ENCODE results near the gene ACLY. TPM values are rescaled to one million over a fixed set of nuclear protein-coding genes. Genes with fewer than 3 reads are reported as not detected.

The ACLY gene
- total and polyA plus RNA-seq, 2 of the 13 experiments (the other 11 are each of a cell fraction or from before 2014, with no cell fraction given): 111 to 218 TPM

DNA sequence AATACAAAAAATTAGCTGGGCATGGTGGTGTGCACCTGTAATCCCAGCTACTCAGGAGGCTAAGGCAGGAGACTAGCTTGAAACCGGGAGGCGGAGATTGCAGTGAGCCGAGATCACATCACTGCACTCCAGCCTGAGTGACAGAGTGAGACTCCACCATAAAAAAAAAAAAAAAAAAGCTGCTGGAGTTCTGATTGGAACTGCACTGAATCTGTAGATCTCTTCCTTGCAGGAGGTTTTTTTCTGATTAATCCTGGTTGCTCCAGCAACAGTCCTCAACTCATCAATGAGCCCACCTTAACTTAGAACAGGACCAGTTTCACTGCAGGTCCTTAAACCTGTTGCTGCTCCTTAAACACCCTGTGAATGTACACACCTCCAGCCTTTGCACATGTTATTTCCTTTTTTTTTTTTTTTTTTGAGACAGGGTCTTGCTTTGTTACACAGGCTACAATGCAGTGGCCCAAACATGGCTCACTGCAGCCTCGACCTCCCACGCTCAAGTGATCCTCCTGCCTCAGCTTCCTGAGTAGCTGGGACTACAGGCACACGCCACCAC lies 10.0 kb upstream of the ACLY start:
- in situ Hi-C loops (cut with HindIII; ENCODE audit: extremely low pct_ligation_motif_present, low pct_unique_long_range_greater_than_20kb): no loop called here
- H3K4me3 ChIP-seq (replicated peaks in 1 of 3; ENCODE audit: insufficient read depth in 1 of 3, low read depth in 2 of 3, low read length in 3 of 3): no peak overlapping the region
- no peak overlapping the region for H3K27ac ChIP-seq (ENCODE audit: extremely low read length, insufficient read depth, low read length)
- CTCF ChIA-PET (ENCODE audit: low intra/inter-chr PET ratio, low total read pairs): no interaction called here
- DNase-seq (ENCODE audit: low spot score) (no peak), ATAC-seq (no peak), FAIRE-seq (no peak)
- no peak overlapping the region for H3K9ac ChIP-seq (ENCODE audit: insufficient read depth, low read depth, low read length)
- no peaks in the 10 kb centered on the region for H3K9me3 ChIP-seq (ENCODE audit: low read length)
- H3K4me1 ChIP-seq (ENCODE audit: insufficient read depth, low read length): peaks cover 42% of the 10 kb centered on the region
- H3K27me3 ChIP-seq (ENCODE audit: control insufficient read depth in 1 of 2, insufficient read depth in 2 of 2, low read length in 2 of 2): no peaks in the 10 kb centered on the region
- H4K20me1 ChIP-seq (ENCODE audit: insufficient read depth, low read length): no peaks in the 10 kb centered on the region
- WGBS (ENCODE audit: low lambda C conversion rate): 77% methylated on average over 6 of the region's 6 CpGs
- no peaks in the 10 kb centered on the region for H3K36me3 ChIP-seq (replicated peaks in 1 of 2; ENCODE audit: control insufficient read depth in 1 of 2, insufficient read depth in 2 of 2, low read length in 2 of 2)
- no peak overlapping the region for H2AFZ ChIP-seq (ENCODE audit: low read length)
- intact Hi-C loops (cut with micrococcal nuclease; ENCODE audit: unreplicated experiment): no loop called here
- peaks cover 3% of the 10 kb centered on the region for H3K79me2 ChIP-seq (ENCODE audit: insufficient read depth, low read length)
- TF ChIP-seq ZMYM3 (CRISPR knock-in tag; IDR thresholded peaks at IDR 0.05): 0 out of 2 replicates have a peak, but pooled peaks have one; percentile 15
- no peak for TF ChIP-seq ZNF879 (CRISPR knock-in tag; IDR thresholded peaks at IDR 0.05)
- TF ChIP-seq, protein P1, sequence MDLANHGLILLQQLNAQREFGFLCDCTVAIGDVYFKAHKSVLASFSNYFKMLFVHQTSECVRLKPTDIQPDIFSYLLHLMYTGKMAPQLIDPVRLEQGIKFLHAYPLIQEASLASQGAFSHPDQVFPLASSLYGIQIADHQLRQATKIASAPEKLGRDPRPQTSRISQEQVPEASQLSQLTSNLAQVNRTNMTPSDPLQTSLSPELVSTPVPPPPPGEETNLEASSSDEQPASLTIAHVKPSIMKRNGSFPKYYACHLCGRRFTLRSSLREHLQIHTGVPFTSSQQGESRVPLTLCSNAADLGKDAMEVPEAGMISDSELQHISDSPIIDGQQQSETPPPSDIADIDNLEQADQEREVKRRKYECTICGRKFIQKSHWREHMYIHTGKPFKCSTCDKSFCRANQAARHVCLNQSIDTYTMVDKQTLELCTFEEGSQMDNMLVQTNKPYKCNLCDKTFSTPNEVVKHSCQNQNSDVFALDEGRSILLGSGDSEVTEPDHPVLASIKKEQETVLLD (CRISPR knock-in tag; IDR thresholded peaks at IDR 0.05; ENCODE audit: low read depth): no peak
- H3K4me2 ChIP-seq (ENCODE audit: low read depth, low read length): peak overlapping the region; percentile 96
- no TSS peak for BruUV-seq (replicated peaks)
- POLR2A ChIA-PET: interaction anchor here (0.8 to 3.2 kb wide), 3 partner anchors 10 to 30 kb away, joined by 3 to 72 read pairs (median 62); partner anchors contain the start of gene ACLY

DNA sequence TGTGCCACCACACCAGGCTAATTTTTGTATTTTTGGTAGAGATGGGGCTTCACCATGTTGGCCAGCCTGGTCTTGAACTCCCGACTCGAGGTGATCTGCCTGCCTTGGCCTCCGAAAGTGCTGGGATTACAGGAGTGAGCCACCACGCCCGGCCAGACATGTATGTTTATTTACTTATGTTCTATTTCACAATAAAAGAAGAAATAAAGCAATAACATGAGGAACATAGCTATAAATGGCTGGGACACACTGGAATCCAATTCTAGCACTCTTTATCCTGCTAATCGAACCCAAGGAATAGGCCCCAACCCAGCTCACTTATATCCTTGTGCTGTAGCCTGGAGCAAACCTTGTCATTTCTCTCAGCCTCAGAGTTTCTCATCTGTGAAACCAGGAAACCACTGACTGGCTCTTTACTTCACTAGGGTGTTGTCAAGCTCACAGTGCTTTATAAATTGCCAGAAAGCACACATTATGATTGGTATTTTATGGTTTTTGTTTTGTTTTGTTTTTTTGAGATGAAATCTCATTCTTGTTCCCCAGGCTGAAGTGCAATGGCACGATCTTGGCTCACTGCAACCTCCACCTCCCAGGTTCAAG lies 7.3 kb upstream of the ACLY start:
- Histone ChIP-seq H2AFZ (ENCODE audit: low read length) (no peak overlapping the region), H3K36me3 (replicated peaks in 1 of 2; ENCODE audit: control insufficient read depth in 1 of 2, insufficient read depth in 2 of 2, low read length in 2 of 2) (no peaks in the 10 kb centered on the region), H3K9ac (ENCODE audit: insufficient read depth, low read depth, low read length) (no peak overlapping the region), H3K4me3 (replicated peaks in 1 of 3; ENCODE audit: insufficient read depth in 1 of 3, low read depth in 2 of 3, low read length in 3 of 3) (no peak overlapping the region), H3K27me3 (ENCODE audit: control insufficient read depth in 1 of 2, insufficient read depth in 2 of 2, low read length in 2 of 2) (no peaks in the 10 kb centered on the region), H3K4me1 (ENCODE audit: insufficient read depth, low read length) (peaks cover 35% of the 10 kb centered on the region), H3K79me2 (ENCODE audit: insufficient read depth, low read length) (peaks cover 3% of the 10 kb centered on the region), H4K20me1 (ENCODE audit: insufficient read depth, low read length) (no peaks in the 10 kb centered on the region), H3K4me2 (ENCODE audit: low read depth, low read length) (no peak overlapping the region), H3K27ac (ENCODE audit: extremely low read length, insufficient read depth, low read length) (no peak overlapping the region), H3K9me3 (ENCODE audit: low read length) (no peaks in the 10 kb centered on the region)
- ChIA-PET POLR2A (interaction anchor here (0.6 to 2.4 kb wide), 2 partner anchors 34 to 193 kb away, joined by 3 to 5 read pairs; no protein-coding TSS in a partner anchor), CTCF (ENCODE audit: low intra/inter-chr PET ratio, low total read pairs) (no interaction called here)
- no TSS peak for BruUV-seq (replicated peaks)
- ATAC-seq (no peak), FAIRE-seq (no peak), DNase-seq (ENCODE audit: low spot score) (no peak)
- in situ Hi-C loops (cut with HindIII; ENCODE audit: extremely low pct_ligation_motif_present, low pct_unique_long_range_greater_than_20kb): no loop called here
- intact Hi-C loops (cut with micrococcal nuclease; ENCODE audit: unreplicated experiment): no loop called here
- 61% methylated on average over 7 of the region's 7 CpGs for WGBS (ENCODE audit: low lambda C conversion rate)
- TF ChIP-seq ZFP36 (IDR thresholded peaks at IDR 0.05; ENCODE audit: borderline replicate concordance, low read depth, low read length, partially characterized antibody) (no peak), CEBPB (IDR thresholded peaks at IDR 0.05; ENCODE audit: borderline replicate concordance, low read depth, low read length) (peak; percentile 65; the same call in 1 of the 2 replicates)

All from HepG2 (cell line).